ENCODE data around the gene DOCK2. TPM values are rescaled to one million over a fixed set of nuclear protein-coding genes. Genes with fewer than 3 reads are reported as not detected.

DOCK2 gene
- total RNA-seq, 1 donor: 167 TPM

GRCh38 chr5:170105642-170106611 lies 468.9 kb downstream of the DOCK2 start, which contains the start of gene FOXI1:
Gene FOXI1, plus strand, starts transcription at chr5:170105897. Its CDS starts 61 bp downstream, at chr5:170105958.
- DNase-seq (ENCODE audit: low read depth in 2 of 3, low spot score in 2 of 3): peak in 2 of 3 donors; percentile 42 to 81

GRCh38 chr5:170107674-170108073 lies 470.6 kb downstream of the DOCK2 start:
- no peak for DNase-seq (ENCODE audit: low read depth in 2 of 3, low spot score in 2 of 3)

DNA sequence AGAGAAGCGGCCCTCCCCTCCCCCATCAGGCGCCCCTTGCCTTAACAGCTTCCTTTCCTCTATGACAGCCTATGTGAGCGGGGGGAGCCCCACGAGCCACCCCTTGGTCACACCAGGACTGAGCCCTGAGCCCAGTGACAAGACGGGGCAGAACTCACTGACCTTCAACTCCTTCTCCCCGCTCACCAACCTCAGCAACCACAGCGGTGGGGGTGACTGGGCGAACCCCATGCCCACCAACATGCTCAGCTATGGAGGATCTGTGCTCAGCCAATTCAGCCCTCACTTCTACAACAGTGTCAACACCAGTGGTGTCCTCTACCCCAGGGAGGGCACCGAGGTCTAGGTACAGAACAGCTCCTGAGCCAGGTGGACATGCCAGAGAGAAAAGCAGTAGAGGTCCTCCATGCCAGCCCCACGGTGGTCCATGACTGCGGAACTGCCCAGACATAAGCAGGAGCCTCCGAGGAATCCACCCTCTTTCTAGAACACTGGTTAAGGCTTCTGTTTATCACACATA lies 471.3 kb downstream of the DOCK2 start:
- DNase-seq (ENCODE audit: low read depth in 2 of 3, low spot score in 2 of 3): no peak

DNA sequence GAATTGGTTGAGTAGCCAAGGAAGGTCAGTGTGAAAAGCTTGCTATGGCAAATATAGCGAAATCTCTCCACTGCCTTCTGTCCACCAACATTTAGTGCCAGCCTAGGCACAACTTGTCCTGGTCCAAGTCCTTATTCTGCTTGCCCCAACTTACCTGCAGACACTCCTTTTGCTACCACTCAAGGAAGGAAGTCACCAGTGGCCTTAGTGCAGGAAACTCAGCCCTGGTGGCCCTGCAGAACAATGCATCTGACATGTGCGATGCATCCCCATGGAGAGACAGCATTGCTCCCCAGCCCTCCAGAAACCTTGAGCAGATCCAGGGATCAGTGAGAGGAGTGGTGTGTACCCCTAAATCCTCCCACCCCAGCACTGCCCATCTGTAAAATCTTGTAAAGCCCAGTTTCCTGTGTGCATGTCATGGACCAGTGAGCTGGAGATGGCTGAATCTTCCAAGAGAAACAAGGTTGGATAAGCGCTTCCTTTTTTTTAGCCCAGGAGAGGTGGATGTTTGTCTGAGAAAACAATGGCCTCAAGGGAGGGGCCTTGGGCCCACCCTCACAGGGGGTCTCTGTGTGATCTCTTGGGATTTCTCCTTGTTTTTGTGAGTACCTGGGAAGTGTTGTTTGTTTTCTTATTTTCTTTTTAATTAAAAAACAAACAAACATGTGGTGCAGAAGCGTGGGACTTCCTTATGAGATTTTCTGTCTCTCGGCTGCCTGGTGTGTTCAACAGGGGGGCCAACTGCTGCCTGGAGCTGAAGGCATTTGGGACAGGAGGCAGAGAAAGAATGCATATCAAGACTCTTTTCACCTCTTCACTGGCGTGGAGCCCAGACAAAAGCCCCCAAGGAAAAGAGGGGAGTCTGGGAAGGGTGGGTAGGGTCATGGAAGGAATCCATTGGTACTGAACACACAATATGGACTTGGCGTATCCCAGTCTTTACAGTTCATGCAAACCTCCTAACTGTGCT lies 472.3 kb downstream of the DOCK2 start:
- DNase-seq (ENCODE audit: low read depth in 2 of 3, low spot score in 2 of 3): no peak

GRCh38 chr5:170110403-170111087 lies 473.5 kb downstream of the DOCK2 start:
- DNase-seq (ENCODE audit: low read depth in 2 of 3, low spot score in 2 of 3): no peak

- DNase-seq (ENCODE audit: low read depth in 2 of 3, low spot score in 2 of 3): peak in 1 of 3 donors; percentile 31
These were observed 474.2 kb downstream of the DOCK2 start for GRCh38 chr5:170111088-170111785.

DNA sequence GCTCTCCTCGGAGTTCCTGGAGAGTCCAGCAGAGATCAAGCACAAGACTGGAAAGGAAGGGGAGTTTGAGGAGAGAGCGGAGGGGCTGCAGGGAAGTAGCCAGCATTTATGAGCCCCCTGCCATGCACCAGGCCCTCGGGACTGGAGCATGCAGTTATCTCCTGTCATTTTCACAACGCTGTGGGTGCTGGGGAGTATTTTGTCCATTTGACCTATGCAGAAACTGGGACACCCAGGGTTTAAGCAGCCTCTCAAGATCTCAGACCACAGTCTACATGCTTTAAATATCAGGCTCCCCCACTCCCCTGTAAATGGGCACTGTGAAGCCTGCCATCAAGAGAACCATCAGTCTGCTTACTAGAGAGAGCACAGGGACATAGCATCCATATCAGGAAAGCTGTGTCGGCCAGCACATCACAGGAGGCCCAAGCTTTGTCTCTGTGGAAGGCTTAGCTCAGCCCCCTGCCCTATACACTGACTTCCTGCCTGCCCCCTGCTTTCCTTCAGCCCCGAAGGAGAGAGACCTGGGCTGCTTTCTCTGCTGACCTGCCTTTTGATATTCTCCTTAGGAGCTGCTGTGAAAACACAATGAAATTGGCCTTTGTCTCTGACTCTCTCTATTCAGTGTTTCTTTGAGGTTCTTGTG lies 475.9 kb downstream of the DOCK2 start:
- no peak for DNase-seq (ENCODE audit: low read depth in 2 of 3, low spot score in 2 of 3)

DNA sequence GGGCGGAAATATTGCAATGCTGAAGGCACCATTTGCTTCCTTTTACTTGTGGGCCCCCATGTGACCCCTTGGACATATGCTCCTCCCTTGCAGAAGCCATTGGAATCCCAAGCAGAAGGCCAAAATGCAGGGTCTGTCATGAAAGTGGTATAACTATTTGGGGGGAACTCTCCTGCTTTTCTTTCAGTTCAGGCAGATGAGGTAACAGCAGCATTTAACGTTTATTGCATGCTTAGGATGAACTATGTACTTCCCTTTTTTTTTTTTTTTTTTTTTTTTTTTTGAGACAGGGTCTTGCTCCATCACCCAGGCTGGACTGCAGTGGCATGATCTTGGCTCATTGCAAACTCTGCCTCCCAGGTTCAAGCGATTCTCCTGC lies 476.4 kb downstream of the DOCK2 start:
- DNase-seq (ENCODE audit: low read depth in 2 of 3, low spot score in 2 of 3): peak in 1 of 3 donors; percentile 37

- no peak for DNase-seq (ENCODE audit: low read depth in 2 of 3, low spot score in 2 of 3)
These were observed 477.2 kb downstream of the DOCK2 start for GRCh38 chr5:170114271-170114670.

- no peak for DNase-seq (ENCODE audit: low read depth in 2 of 3, low spot score in 2 of 3)
These were observed 478.9 kb downstream of the DOCK2 start for GRCh38 chr5:170115925-170116324.

- DNase-seq (ENCODE audit: low read depth in 2 of 3, low spot score in 2 of 3): no peak
These were observed 480.7 kb downstream of the DOCK2 start for GRCh38 chr5:170117736-170118135.

GRCh38 chr5:170120576-170120975 lies 483.5 kb downstream of the DOCK2 start:
- DNase-seq (ENCODE audit: low read depth in 2 of 3, low spot score in 2 of 3): no peak

DNA sequence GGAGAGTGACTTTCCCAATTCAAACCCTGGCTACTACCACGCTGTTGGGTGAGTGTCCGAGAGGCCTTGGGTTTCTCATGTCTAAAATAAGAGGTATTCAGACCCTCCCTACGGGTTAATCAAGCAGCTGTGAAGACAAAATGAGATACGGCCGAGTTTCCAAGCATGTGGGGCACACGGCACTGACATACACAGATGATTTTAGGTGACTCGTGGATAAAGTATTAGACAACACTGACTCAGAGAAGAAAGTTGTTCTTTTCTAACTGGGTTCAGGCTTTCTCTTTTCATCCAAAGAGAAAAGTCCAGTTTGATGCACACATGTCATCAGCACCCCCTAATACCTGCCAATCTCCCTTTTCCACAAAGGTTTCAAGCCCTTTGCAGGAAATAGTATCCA lies 484.2 kb downstream of the DOCK2 start:
- DNase-seq (ENCODE audit: low read depth in 2 of 3, low spot score in 2 of 3): no peak

GRCh38 chr5:170126061-170126460 lies 489.0 kb downstream of the DOCK2 start:
- DNase-seq (ENCODE audit: low read depth in 2 of 3, low spot score in 2 of 3): no peak

- DNase-seq (ENCODE audit: low read depth in 2 of 3, low spot score in 2 of 3): no peak
These were observed 489.6 kb downstream of the DOCK2 start for GRCh38 chr5:170126626-170127025.

- DNase-seq (ENCODE audit: low read depth in 2 of 3, low spot score in 2 of 3): no peak
These were observed 494.2 kb downstream of the DOCK2 start for GRCh38 chr5:170131235-170131634.

- no peak for DNase-seq (ENCODE audit: low read depth in 2 of 3, low spot score in 2 of 3)
These were observed 495.3 kb downstream of the DOCK2 start for GRCh38 chr5:170132269-170132975.
